WTC11 (cell line): ENCODE results near the gene JKAMP. TPM values are rescaled to one million over a fixed set of nuclear protein-coding genes. Genes with fewer than 3 reads are reported as not detected.

Experiments
- ATAC-seq: fragments of 200-7000 bp; cut with Tn5 transposase; 2 replicates; pipeline ENCODE4 v1.10.0; 2021; ENCODE audit warnings: mild to moderate bottlenecking, moderate library complexity
- CTCF ChIA-PET: fragments of 300-600 bp; sonication (Branson Sonifier 250); formaldehyde crosslinking; loops from one replicate; lab custom pipeline; 2021; ENCODE audit warnings: antibody characterized with exemption; lab: Charles Lee
- POLR2A ChIA-PET: fragments of 350-600 bp; sonication (Branson Sonifier 250); formaldehyde crosslinking; loops from one replicate; lab custom pipeline; 2021; ENCODE audit warnings: antibody characterized with exemption; lab: Charles Lee
- DNase-seq: peaks from one replicate; pipeline ENCODE4 v3.0.0; 2021; ENCODE audit warnings: low spot score
- H3K27ac Mint-ChIP-seq: 2 replicates; pipeline ENCODE4 v1.8.0; 2021; ENCODE audit warnings: mixed read lengths
- H3K27me3 Mint-ChIP-seq: 2 replicates; pipeline ENCODE4 v1.8.0; 2021; ENCODE audit warnings: low read depth, mild to moderate bottlenecking, moderate library complexity, mixed read lengths
- H3K36me3 Mint-ChIP-seq: 2 replicates; pipeline ENCODE4 v1.8.0; 2021; ENCODE audit warnings: mixed read lengths
- H3K4me1 Mint-ChIP-seq: 2 replicates; pipeline ENCODE4 v1.8.0; 2022; ENCODE audit warnings: mixed read lengths
- H3K4me3 Mint-ChIP-seq: 2 replicates; pipeline ENCODE4 v1.8.0; 2021; ENCODE audit warnings: mild to moderate bottlenecking, moderate library complexity, mixed read lengths
- H3K9me3 Mint-ChIP-seq: 2 replicates; pipeline ENCODE4 v1.8.0; 2021; ENCODE audit warnings: mixed read lengths
- ATF2 ChIP-seq: sonication (generic); formaldehyde crosslinking; IDR thresholded peaks from 2 replicates; pipeline ENCODE4 v1.8.1; 2022; ENCODE audit warnings: low read depth, missing genetic modification reagents, borderline replicate concordance
- ATF3 ChIP-seq: sonication (generic); formaldehyde crosslinking; conservative IDR thresholded peaks from 2 replicates; pipeline ENCODE4 v1.8.1; 2022; ENCODE audit warnings: mild to moderate bottlenecking, missing genetic modification reagents
- CBFB ChIP-seq: sonication (generic); formaldehyde crosslinking; IDR thresholded peaks from 2 replicates; pipeline ENCODE4 v1.8.1; 2022; ENCODE audit warnings: mild to moderate bottlenecking, low read depth, missing genetic modification reagents
- CTCF ChIP-seq: fragments of 200-600 bp; IDR thresholded peaks from 2 replicates; pipeline ENCODE4 v1.8.0; 2022; ENCODE audit warnings: antibody characterized with exemption
- ELF4 ChIP-seq: sonication (generic); formaldehyde crosslinking; IDR thresholded peaks from 2 replicates; pipeline ENCODE4 v1.8.1; 2022; ENCODE audit warnings: low read depth, mild to moderate bottlenecking, moderate library complexity, missing genetic modification reagents
- ERG ChIP-seq: fragments of 250-450 bp; sonication (Bioruptor Pico); IDR thresholded peaks from 2 replicates; pipeline ENCODE4 v1.8.0; 2021; ENCODE audit warnings: mild to moderate bottlenecking
- FOXP1 ChIP-seq: sonication (generic); formaldehyde crosslinking; IDR thresholded peaks from 2 replicates; pipeline ENCODE4 v1.8.0; 2022; ENCODE audit warnings: missing genetic modification reagents, mild to moderate bottlenecking, moderate library complexity, borderline replicate concordance
- FOXP4 ChIP-seq: sonication (generic); formaldehyde crosslinking; IDR thresholded peaks from 2 replicates; pipeline ENCODE4 v1.8.0; 2022; ENCODE audit warnings: mild to moderate bottlenecking, missing genetic modification reagents
- GABPB1 ChIP-seq: sonication (generic); formaldehyde crosslinking; IDR thresholded peaks from 2 replicates; pipeline ENCODE4 v1.8.1; 2023; ENCODE audit warnings: mild to moderate bottlenecking, missing genetic modification reagents
- GRHL2 ChIP-seq: fragments of 250-450 bp; sonication (Bioruptor Pico); IDR thresholded peaks from 2 replicates; pipeline ENCODE4 v1.8.0; 2022; ENCODE audit warnings: mild to moderate bottlenecking, moderate library complexity; ENCODE audit not compliant: insufficient replicate concordance, severe bottlenecking
- JUN ChIP-seq: sonication (generic); formaldehyde crosslinking; IDR thresholded peaks from 2 replicates; pipeline ENCODE4 v1.8.0; 2023; ENCODE audit warnings: mild to moderate bottlenecking, missing genetic modification reagents
- MLX ChIP-seq: sonication (generic); formaldehyde crosslinking; IDR thresholded peaks from 2 replicates; pipeline ENCODE4 v1.8.1; 2023; ENCODE audit warnings: mild to moderate bottlenecking, missing genetic modification reagents, moderate library complexity
- NR3C1 ChIP-seq: sonication (generic); formaldehyde crosslinking; conservative IDR thresholded peaks from 2 replicates; pipeline ENCODE4 v1.8.1; 2023; ENCODE audit warnings: low read depth, mild to moderate bottlenecking, missing genetic modification reagents
- RORB ChIP-seq: fragments of 250-450 bp; sonication (Bioruptor Pico); IDR thresholded peaks from 2 replicates; pipeline ENCODE4 v1.9.0; 2021; ENCODE audit warnings: mild to moderate bottlenecking
- SMAD3 ChIP-seq: sonication (generic); formaldehyde crosslinking; IDR thresholded peaks from 2 replicates; pipeline ENCODE4 v1.8.0; 2022; ENCODE audit warnings: missing genetic modification reagents, mild to moderate bottlenecking, borderline replicate concordance
- SMAD4 ChIP-seq: sonication (generic); formaldehyde crosslinking; IDR thresholded peaks from 2 replicates; pipeline ENCODE4 v1.8.0; 2022; ENCODE audit warnings: mild to moderate bottlenecking, missing genetic modification reagents
- STAT6 ChIP-seq: sonication (generic); formaldehyde crosslinking; conservative IDR thresholded peaks from 2 replicates; pipeline ENCODE4 v1.8.1; 2023; ENCODE audit warnings: mild to moderate bottlenecking, low read depth, missing genetic modification reagents, moderate library complexity
- ZBTB43 ChIP-seq: sonication (generic); formaldehyde crosslinking; IDR thresholded peaks from 2 replicates; pipeline ENCODE4 v1.8.1; 2023; ENCODE audit warnings: mild to moderate bottlenecking, missing genetic modification reagents
- ZNF219 ChIP-seq: sonication (generic); formaldehyde crosslinking; IDR thresholded peaks from 2 replicates; pipeline ENCODE4 v1.8.0; 2023; ENCODE audit warnings: missing genetic modification reagents, mild to moderate bottlenecking, borderline replicate concordance
- ZNF232 ChIP-seq: sonication (generic); formaldehyde crosslinking; IDR thresholded peaks from 2 replicates; pipeline ENCODE4 v1.8.0; 2022; ENCODE audit warnings: mild to moderate bottlenecking, missing genetic modification reagents
- ZNF317 ChIP-seq: sonication (generic); formaldehyde crosslinking; IDR thresholded peaks from 2 replicates; pipeline ENCODE4 v1.8.1; 2023; ENCODE audit warnings: low read depth, mild to moderate bottlenecking, moderate library complexity, missing genetic modification reagents, borderline replicate concordance
- total RNA-seq: library from RNA; stranded (reverse); gene quantifications from 3 replicates; pipeline ENCODE4 v1.2.3, GENCODE V29; 2021

Gene JKAMP
- total RNA-seq, 1 experiment from 2014 or later: 33.2 TPM

- Mint-ChIP-seq H3K27ac (no peak overlapping the region), H3K4me1 (no peaks in the 10 kb centered on the region), H3K36me3 (peaks cover 9% of the 10 kb centered on the region; the same call in 1 of the 2 replicates), H3K4me3 (no peak overlapping the region), H3K27me3 (no peaks in the 10 kb centered on the region), H3K9me3 (peaks cover 3% of the 10 kb centered on the region; the same call in 1 of the 2 replicates)
- TF ChIP-seq FOXP4: no peak
- no peak for TF ChIP-seq ZBTB43 (CRISPR knock-in tag)
- TF ChIP-seq GRHL2 (CRISPR knock-in tag): no peak
- TF ChIP-seq RORB (CRISPR knock-in tag): no peak
- TF ChIP-seq FOXP1 (CRISPR knock-in tag): no peak
- TF ChIP-seq MLX (CRISPR knock-in tag): no peak
- no peak for TF ChIP-seq CTCF
- ChIA-PET CTCF (no interaction called here), POLR2A (no interaction called here)
- DNase-seq: no peak
- ATAC-seq: no peak
Observed at GRCh38 chr14:59451849-59452248, 32.5 kb upstream of the JKAMP start.

- H3K4me1 Mint-ChIP-seq: no peaks in the 10 kb centered on the region
- TF ChIP-seq GABPB1 (CRISPR knock-in tag) (no peak), STAT6 (no peak), ZNF219 (CRISPR knock-in tag) (no peak), SMAD4 (CRISPR knock-in tag) (no peak), ERG (CRISPR knock-in tag) (no peak), CBFB (CRISPR knock-in tag) (no peak), ELF4 (CRISPR knock-in tag) (no peak), ATF3 (no peak), RORB (CRISPR knock-in tag) (no peak), ATF2 (no peak), CTCF (no peak), JUN (CRISPR knock-in tag) (no peak), ZNF317 (CRISPR knock-in tag) (no peak), SMAD3 (CRISPR knock-in tag) (no peak), NR3C1 (no peak), ZNF232 (no peak)
Observed at GRCh38 chr14:59454139-59454538, 30.2 kb upstream of the JKAMP start.

More at GRCh38 chr14:59454139-59454538, 30.2 kb upstream of the JKAMP start:
- Mint-ChIP-seq H3K27me3 (no peaks in the 10 kb centered on the region), H3K9me3 (peaks cover 12% of the 10 kb centered on the region), H3K27ac (no peak overlapping the region), H3K36me3 (peaks cover 19% of the 10 kb centered on the region), H3K4me3 (no peak overlapping the region)
- no peak for DNase-seq
- ChIA-PET CTCF (interaction anchor here (1.1 kb wide), 1 partner anchor 30 kb away, joined by 3 read pairs; the partner anchor contains the start of genes JKAMP and L3HYPDH), POLR2A (no interaction called here)
- ATAC-seq: no peak
